HT-29 (cell line): ENCODE results near the gene MRPL36. TPM values are rescaled to one million over a fixed set of nuclear protein-coding genes. Genes with fewer than 3 reads are reported as not detected.

ENCODE experiments used
- DNase-seq: peaks from one replicate; pipeline ENCODE4 v3.0.0-alpha.2; 2015; ENCODE audit warnings: low spot score
- total RNA-seq: library from RNA; depleted of rRNA; stranded (reverse); fragments of >200 nt; shearing (Covaris generic); gene quantifications from 2 replicates; pipeline ENCODE4 v1.2.3, GENCODE V29; 2014

The MRPL36 gene
- total RNA-seq, 1 experiment from 2014 or later = 140 TPM

DNA sequence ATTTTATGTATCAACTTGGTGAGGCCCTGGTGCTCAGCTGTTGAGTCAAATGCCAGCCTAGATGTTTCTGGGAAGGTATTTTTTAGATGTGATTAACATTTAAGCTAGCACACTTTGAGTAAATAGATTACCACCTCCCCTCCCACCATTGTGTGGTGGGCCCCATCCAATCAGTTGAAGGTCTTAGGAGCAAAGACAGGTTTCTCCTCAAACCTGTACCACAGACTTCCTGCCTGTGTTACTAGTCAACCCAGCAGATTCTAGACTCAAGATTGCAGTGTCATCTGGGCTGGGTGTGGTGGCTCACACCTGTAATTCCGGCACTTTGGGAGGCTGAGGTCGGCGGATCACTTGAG is 33.8 kb downstream of the MRPL36 start:
- no peak for DNase-seq

GRCh38 chr5:1765141-1765879 is 34.3 kb downstream of the MRPL36 start:
- no peak for DNase-seq

DNA sequence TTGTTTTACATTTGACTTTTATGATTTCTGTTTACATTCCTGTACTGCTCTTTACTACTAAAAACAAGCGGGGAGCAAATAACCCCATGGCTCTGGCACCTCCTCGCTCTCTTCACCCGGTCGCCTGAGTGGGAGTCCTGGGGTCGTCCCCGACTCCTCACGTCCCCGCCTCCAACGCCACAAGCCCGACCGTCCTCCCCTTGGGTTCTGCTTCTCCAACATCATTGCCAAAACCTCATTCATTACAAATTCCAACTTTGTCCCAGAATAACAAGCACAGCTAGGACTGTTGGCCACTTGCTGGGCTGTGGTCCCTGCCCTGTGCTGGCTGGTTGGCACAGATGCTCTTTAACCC is 35.1 kb downstream of the MRPL36 start:
- DNase-seq = no peak

GRCh38 chr5:1763960-1764605 is 35.6 kb downstream of the MRPL36 start:
- DNase-seq = no peak

DNA sequence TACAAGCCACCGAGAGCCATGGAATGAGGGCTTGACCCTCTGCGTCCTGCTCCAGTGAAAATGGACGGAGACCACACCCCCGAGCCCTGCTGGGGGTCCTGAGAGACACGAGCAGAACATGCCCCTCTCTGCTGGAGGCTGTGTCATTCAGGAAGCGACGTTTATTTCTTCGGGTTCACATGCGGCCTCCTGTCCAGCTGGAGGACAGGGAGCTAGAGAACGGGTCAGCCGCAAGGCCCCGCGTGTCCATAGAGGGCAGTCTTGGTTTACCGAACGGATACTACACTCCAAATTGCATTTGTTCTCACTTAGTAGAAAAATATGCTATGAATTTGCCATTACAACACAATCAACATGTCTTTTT is 36.1 kb downstream of the MRPL36 start:
- DNase-seq = peak; percentile 73

- DNase-seq = no peak
Measured at GRCh38 chr5:1762883-1763547, 36.6 kb downstream of the MRPL36 start.

DNA sequence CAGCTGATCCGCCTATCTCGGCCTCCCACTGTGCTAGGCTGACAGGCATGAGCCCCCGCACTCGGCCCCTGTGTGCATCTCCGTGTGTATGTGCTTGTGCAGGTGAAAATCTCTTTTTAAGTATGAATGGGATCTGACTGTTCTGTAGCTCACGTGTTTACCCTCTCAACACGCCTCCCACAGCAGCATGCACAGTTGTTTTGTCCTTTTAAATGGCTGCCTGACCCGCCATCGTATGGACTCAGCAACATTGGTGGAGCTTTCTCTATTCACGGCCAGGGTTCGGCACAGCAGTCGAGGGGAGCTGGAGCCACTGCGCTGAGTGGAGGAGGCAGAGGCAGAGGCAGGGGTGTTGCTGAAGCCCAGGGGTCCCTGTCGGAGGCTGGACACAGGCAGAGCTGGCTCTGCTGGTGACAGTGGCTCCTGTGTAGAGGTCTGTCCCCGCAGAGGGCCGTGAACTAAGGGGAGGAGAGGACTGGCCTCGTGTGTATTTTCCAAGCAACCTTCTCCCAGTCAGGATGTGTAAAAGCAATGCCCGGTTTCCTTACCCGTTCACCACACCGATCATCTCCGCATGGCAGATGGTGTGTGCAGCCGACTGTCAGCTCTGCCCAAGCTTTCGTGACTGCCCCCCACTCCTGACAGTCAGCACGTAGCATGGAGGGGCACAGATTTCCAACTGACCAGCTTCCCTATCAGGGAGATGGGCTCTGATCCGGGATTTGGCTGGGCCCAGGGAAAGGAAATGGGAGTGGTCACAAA is 37.3 kb downstream of the MRPL36 start:
- no peak for DNase-seq

- DNase-seq = no peak
Measured at GRCh38 chr5:1761453-1761755, 38.2 kb downstream of the MRPL36 start.

DNA sequence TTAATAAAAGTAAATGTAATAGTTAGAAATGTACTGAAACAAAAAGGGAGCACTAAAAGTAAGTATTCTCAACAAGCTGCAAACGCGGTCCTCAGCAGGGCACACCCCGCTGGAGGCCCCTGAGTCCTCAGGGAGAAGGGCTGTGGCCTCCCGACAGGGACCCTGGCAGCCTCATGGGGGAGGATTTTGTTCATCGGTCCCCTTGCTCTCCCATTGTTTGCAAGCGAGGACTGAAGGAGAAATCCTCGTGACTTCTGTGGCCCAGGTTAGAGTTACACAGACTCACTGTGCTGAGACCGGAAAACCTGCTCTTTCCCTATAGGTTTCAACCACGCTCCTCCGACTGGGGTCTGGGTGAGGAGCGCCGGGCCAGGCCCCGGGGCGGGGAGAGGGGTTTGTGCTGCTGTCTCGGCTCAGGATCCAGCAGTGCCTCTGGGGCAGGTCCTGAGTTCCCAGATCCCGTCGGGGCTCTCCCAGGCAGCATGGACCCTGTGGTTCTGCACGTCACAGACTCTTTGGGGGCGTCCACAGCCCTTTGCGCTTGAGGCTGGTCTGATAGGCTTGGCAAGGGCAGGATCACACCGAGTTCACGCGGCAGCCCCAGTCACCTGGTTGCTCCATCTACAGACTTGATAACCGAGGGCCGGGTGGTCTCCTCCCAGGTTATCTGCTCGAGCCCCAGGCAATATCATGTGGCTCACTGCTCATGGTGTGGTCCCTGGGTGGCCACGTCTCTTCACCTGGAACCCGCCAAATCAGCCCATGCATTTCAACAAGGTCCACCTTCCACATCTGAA is 38.8 kb downstream of the MRPL36 start:
- no peak for DNase-seq

DNA sequence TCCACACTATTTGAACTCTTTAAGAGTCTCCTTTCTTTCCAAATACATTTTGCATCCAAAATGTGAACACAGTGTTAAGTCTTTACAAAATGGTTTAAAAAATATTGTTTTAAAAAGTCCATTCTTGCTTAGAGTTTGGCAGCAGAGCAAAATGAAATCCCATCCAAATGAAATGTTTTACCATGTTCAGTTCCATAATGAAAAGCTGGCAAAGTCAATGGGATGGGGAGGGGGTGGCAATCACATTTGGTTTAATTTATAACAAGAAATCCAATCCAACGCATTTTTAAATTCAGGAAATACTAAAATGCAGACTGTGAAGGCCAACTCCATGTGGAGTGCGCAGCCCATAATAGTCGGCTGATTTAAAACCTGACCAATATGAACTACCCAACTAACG is 39.4 kb downstream of the MRPL36 start:
- no peak for DNase-seq

DNA sequence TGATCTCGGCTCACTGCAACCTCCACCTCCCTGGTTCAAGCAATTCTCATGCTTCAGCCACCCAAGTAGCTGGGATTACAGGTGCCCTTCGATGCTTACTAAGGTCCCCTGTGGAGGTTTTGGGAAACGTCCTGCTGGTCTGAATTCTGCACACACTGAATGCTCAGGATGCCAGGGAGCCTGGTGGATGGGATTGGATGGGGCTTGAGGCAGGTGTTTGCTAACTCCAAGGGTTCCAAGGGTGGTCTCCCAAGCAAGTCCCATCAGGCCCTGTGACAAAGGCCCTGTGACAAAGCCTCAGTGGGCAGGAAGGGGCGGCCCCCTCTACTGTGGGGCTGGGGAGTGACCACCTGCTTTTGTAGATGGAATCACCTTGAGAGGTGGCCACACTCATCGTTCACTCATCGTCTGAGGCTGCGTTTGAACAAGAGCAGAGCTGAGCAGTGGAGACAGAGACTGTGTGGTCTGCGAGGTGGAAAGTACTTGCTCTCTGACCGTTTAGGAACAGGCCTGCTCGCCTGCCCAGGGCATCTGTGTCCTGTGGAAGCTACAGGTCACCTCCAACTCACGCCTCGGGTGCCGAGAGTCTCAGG is 40.2 kb downstream of the MRPL36 start:
- no peak for DNase-seq

- no peak for DNase-seq
Measured at GRCh38 chr5:1758574-1758973, 41.1 kb downstream of the MRPL36 start.

GRCh38 chr5:1757511-1757910 is 42.1 kb downstream of the MRPL36 start:
- no peak for DNase-seq

- no peak for DNase-seq
Measured at GRCh38 chr5:1756481-1756880, 43.2 kb downstream of the MRPL36 start.

- DNase-seq = no peak
Measured at GRCh38 chr5:1755321-1755949, 44.2 kb downstream of the MRPL36 start.

DNA sequence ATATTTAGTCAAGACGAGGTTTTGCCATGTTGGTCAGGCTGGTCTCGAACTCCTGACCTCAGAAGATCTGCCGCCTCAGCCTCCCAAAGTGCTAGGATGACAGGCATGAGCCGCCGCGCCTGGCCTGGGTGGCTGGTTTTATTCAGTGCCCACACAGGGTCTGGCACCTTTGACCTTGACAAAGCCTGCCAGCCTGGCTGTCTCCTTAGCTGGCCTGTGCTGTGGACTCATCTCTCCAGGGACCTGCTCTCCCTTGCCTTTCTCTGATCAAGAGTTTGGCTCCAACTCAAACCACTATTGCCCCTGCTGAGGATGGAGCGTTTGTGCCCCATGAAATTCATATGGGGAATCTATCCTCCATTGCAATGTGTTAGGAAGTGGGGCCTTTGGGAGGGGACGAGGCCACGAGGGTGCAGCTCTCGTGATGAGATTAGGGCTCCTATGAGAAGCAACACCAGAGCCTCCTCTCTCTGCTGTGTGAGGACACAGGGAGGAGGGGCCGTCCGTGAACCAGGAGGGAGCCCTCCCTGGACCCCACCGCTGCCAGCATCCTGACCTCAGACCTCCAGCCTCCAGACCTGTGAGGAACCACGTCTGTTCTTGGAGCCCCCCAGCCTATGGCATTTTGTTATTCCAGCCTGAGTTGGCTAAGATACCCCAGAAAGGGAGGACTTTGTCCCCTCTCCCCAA is 45.0 kb downstream of the MRPL36 start:
- no peak for DNase-seq

DNA sequence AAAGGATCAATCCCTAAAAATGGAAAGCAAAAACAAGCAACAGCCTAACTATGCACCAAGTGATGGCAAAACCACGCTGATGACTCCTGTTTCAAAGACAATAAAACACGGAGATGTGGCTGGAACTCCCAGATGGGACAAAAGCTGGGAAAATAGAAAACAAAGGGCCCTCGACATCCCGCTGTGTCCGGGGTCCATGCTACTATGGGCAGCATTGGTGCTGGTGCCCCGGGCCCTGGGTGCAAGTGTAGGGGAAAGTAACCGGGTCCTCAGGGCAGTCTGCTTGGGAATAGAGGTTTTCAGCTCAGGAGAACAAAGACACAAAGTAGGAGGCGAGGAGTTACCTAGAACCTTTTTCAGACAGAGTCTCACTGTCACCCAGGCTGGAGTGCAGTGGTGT is 46.1 kb downstream of the MRPL36 start:
- no peak for DNase-seq

- no peak for DNase-seq
Measured at GRCh38 chr5:1752881-1753280, 46.8 kb downstream of the MRPL36 start.

DNA sequence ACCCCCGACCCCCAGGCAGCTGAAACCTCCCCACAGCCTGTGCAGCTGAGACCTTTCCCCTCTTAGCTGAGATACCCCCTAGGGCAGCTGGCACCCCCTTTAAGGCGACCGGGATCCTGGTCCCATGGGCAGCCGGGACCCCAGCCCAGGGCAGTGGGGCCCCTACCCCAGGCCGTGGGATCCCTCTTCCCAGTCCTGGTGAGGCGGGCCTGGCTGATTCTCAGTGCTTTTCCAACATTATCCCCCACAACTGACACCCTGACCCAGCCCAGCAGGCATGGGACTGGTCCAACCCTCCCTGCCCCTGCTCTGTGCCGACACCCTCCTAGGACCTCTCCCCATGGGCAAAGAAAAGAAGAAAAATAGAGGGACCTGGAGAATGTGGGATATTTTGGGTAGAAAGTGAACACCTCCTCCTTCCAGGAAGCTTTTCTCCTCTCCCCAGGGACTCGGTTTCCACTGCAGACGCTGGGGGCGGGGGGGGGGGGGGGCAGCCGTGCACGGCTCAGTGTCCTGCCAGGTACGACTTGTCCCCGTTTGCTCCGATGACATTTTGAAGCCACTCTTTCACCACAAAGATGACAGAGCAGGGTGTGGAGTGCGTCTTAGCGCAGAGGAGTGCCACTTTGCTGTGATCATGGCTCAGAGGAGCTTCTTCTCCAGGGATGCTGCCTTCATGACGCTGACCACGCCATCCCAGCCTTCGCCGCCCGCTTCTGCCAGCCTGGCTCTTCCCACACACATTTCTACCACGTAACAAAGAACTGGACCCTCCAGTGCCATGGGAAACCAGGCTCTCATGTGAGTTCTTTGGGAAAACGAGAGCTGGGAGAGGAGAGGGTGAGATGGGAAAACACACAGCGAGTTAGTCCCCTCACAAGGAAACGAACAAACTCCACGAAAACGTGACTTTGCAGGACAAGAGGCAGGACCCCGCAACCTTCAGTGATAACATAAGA is 47.5 kb downstream of the MRPL36 start:
- no peak for DNase-seq
